Stomach (tissue), 4 donors: Measurements from ENCODE around the gene PCNX1.

Source experiments
- POLR2AphosphoS5 ChIP-seq, 3 donors: sonication (generic); formaldehyde crosslinking; IDR thresholded peaks; one replicate each; pipeline ENCODE4 v1.6.1; 2016; ENCODE audit warnings: antibody characterized with exemption in 3 of 3
- TF ChIP-seq, protein P1 (sequence below), 7 experiments: fragments of 450-650 bp in 4 of 7; fragments of 200-600 bp in 3 of 7; sonication (generic) in 3 of 7; IDR thresholded peaks; one replicate each; pipeline ENCODE4 v1.5.1; 2016 to 2019; ENCODE audit warnings: antibody characterized with exemption in 7 of 7, control low read depth in 2 of 7, mild to moderate bottlenecking in 1 of 7

DNA sequence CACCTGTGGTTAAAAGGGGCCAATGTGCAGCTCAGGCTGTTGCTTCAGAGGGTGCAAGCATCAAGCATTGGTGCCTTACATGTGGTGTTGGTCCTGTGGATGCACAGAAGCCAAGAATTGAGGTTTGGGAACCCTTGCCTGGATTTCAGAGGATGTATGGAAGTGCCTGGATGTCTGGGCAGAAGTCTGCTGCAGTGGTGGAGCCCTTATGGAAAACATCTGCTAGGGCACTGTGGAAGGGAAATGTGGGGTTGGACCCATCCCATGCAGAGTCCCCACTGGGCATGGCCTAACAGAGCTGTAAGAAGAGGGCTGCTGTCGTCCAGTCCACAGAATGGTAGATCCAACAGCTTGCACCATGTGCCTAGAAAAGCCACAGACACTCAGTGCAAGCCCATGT lies 36.6 kb downstream of the PCNX1 start:
- TF ChIP-seq, protein P1, sequence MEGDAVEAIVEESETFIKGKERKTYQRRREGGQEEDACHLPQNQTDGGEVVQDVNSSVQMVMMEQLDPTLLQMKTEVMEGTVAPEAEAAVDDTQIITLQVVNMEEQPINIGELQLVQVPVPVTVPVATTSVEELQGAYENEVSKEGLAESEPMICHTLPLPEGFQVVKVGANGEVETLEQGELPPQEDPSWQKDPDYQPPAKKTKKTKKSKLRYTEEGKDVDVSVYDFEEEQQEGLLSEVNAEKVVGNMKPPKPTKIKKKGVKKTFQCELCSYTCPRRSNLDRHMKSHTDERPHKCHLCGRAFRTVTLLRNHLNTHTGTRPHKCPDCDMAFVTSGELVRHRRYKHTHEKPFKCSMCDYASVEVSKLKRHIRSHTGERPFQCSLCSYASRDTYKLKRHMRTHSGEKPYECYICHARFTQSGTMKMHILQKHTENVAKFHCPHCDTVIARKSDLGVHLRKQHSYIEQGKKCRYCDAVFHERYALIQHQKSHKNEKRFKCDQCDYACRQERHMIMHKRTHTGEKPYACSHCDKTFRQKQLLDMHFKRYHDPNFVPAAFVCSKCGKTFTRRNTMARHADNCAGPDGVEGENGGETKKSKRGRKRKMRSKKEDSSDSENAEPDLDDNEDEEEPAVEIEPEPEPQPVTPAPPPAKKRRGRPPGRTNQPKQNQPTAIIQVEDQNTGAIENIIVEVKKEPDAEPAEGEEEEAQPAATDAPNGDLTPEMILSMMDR (IDR thresholded peaks at IDR 0.05), result no peak
- TF ChIP-seq POLR2AphosphoS5 (IDR thresholded peaks at IDR 0.05), result no peak
